H4 (cell line): ENCODE results near the gene MAGI2. TPM values are rescaled to one million over a fixed set of nuclear protein-coding genes. Genes with fewer than 3 reads are reported as not detected.

Experiments
- DNase-seq: peaks from one replicate; pipeline ENCODE4 v3.0.0-alpha.2; 2015; ENCODE audit warnings: low spot score
- total RNA-seq: library from RNA; depleted of rRNA; stranded (reverse); fragments of >200 nt; shearing (Covaris generic); gene quantifications from 2 replicates; pipeline ENCODE4 v1.2.3, GENCODE V29; 2014

MAGI2 gene
- total RNA-seq, 1 experiment from 2014 or later, result 1.8 TPM

- DNase-seq, result no peak
Measured at GRCh38 chr7:78736548-78736947, 716.9 kb downstream of the MAGI2 start.

- DNase-seq, result no peak
Measured at GRCh38 chr7:78734626-78735025, 718.8 kb downstream of the MAGI2 start.

GRCh38 chr7:78720066-78720465, 733.4 kb downstream of the MAGI2 start:
- DNase-seq, result no peak

- DNase-seq, result no peak
Measured at GRCh38 chr7:78718212-78718611, 735.3 kb downstream of the MAGI2 start.

- no peak for DNase-seq
Measured at GRCh38 chr7:78716876-78717275, 736.6 kb downstream of the MAGI2 start.

- DNase-seq, result no peak
Measured at GRCh38 chr7:78714356-78714755, 739.1 kb downstream of the MAGI2 start.

GRCh38 chr7:78712111-78712510, 741.4 kb downstream of the MAGI2 start:
- no peak for DNase-seq

GRCh38 chr7:78709658-78710057, 743.8 kb downstream of the MAGI2 start:
- no peak for DNase-seq

GRCh38 chr7:78704504-78704903, 749.0 kb downstream of the MAGI2 start:
- DNase-seq, result no peak

GRCh38 chr7:78703391-78703790, 750.1 kb downstream of the MAGI2 start:
- no peak for DNase-seq

GRCh38 chr7:78702770-78703169, 750.7 kb downstream of the MAGI2 start:
- DNase-seq, result peak; percentile 90

GRCh38 chr7:78695826-78696225, 757.6 kb downstream of the MAGI2 start:
- DNase-seq, result no peak

- no peak for DNase-seq
Measured at GRCh38 chr7:78691584-78691983, 761.9 kb downstream of the MAGI2 start.

- no peak for DNase-seq
Measured at GRCh38 chr7:78690174-78690573, 763.3 kb downstream of the MAGI2 start.

GRCh38 chr7:78688376-78688775, 765.1 kb downstream of the MAGI2 start:
- no peak for DNase-seq

- DNase-seq, result no peak
Measured at GRCh38 chr7:78686189-78686588, 767.3 kb downstream of the MAGI2 start.

- no peak for DNase-seq
Measured at GRCh38 chr7:78684201-78684600, 769.3 kb downstream of the MAGI2 start.

GRCh38 chr7:78683566-78683965, 769.9 kb downstream of the MAGI2 start:
- no peak for DNase-seq

GRCh38 chr7:78679112-78679876, 774.2 kb downstream of the MAGI2 start:
- no peak for DNase-seq

- DNase-seq, result no peak
Measured at GRCh38 chr7:78677391-78677790, 776.1 kb downstream of the MAGI2 start.

GRCh38 chr7:78675511-78675910, 778.0 kb downstream of the MAGI2 start:
- DNase-seq, result no peak

- no peak for DNase-seq
Measured at GRCh38 chr7:78673272-78673671, 780.2 kb downstream of the MAGI2 start.

- DNase-seq, result no peak
Measured at GRCh38 chr7:78662939-78663338, 790.5 kb downstream of the MAGI2 start.

GRCh38 chr7:78649976-78650375, 803.5 kb downstream of the MAGI2 start:
- DNase-seq, result no peak
